HepG2 (cell line): Measurements from ENCODE around the gene ASTE1. TPM values are rescaled to one million over a fixed set of nuclear protein-coding genes. Genes with fewer than 3 reads are reported as not detected.

Experiments
- ATAC-seq: fragments of 200-7000 bp; cut with Tn5 transposase; 3 replicates; pipeline ENCODE4 v1.9.1; 2020; ENCODE audit warnings: mild to moderate bottlenecking, moderate library complexity
- BruUV-seq: library from RNA; stranded (reverse); fragments of 400-500 nt; replicated peaks from 2 replicates; lab custom pipeline; 2021; lab: Mats Ljungman, UMichigan
- CTCF ChIA-PET: fragments of 300-600 bp; formaldehyde crosslinking; extraction: SDS; loops from one replicate; lab custom pipeline; 2021; ENCODE audit warnings: low total read pairs, inconsistent platforms, low intra/inter-chr PET ratio; lab: Yijun Ruan, JAX
- POLR2A ChIA-PET: fragments of 350-600 bp; sonication (Branson Sonifier 250); formaldehyde crosslinking; loops from one replicate; lab custom pipeline; 2020; ENCODE audit warnings: antibody characterized with exemption, inconsistent platforms; lab: Yijun Ruan, JAX
- DNase-seq: peaks from one replicate; pipeline ENCODE4 v3.0.0-alpha.2; 2015; ENCODE audit warnings: low spot score
- FAIRE-seq: peaks from 3 replicates; lab custom pipeline; 2011; peaks lifted over from hg19 to GRCh38; lab: Jason Lieb, UNC
- H2AFZ ChIP-seq: one replicate; pipeline ENCODE4 v1.6.1; 2011; ENCODE audit warnings: low read length, inconsistent platforms
- H3K27ac ChIP-seq: fragments of 300-600 bp; 3 replicates; pipeline ENCODE4 v1.8.0; 2011; ENCODE audit warnings: mixed run types, mild to moderate bottlenecking, mixed read lengths, low read length, inconsistent platforms; ENCODE audit not compliant: insufficient read depth; ENCODE audit errors: extremely low read length
- H3K27me3 ChIP-seq, 2 experiments: fragments of 200-600 bp in 1 of 2; 2 replicates in 1 of 2; 3 replicates in 1 of 2; pipeline versions ENCODE4 v1.6.0 to v1.8.0; 2011; ENCODE audit warnings: low read length in 2 of 2, mild to moderate bottlenecking in 2 of 2, moderate library complexity in 2 of 2, inconsistent platforms in 1 of 2; ENCODE audit not compliant: insufficient read depth in 2 of 2, control insufficient read depth in 1 of 2
- H3K36me3 ChIP-seq, 2 experiments: fragments of 200-600 bp in 1 of 2; replicated peaks in 1 of 2; 2 replicates in 1 of 2; 3 replicates in 1 of 2; pipeline versions ENCODE4 v1.5.1 to v1.8.0; 2011; ENCODE audit warnings: low read length in 2 of 2, inconsistent platforms in 1 of 2; ENCODE audit not compliant: insufficient read depth in 2 of 2, control insufficient read depth in 1 of 2
- H3K4me1 ChIP-seq: 2 replicates; pipeline ENCODE4 v1.5.1; 2012; ENCODE audit warnings: low read length, inconsistent platforms; ENCODE audit not compliant: insufficient read depth
- H3K4me2 ChIP-seq: 2 replicates; pipeline ENCODE4 v1.6.0; 2011; ENCODE audit warnings: low read depth, low read length, inconsistent platforms
- H3K4me3 ChIP-seq, 3 experiments: fragments of 200-600 bp in 1 of 3; sonication (generic), shearing (Covaris generic) in 1 of 3; replicated peaks in 1 of 3; 2 replicates each; pipeline ENCODE4 v1.5.1; 2011 to 2016; ENCODE audit warnings: low read length in 3 of 3, inconsistent platforms in 2 of 3, low read depth in 2 of 3, mild to moderate bottlenecking in 2 of 3, control low read depth in 1 of 3, mixed read lengths in 1 of 3; ENCODE audit not compliant: insufficient read depth in 1 of 3
- H3K79me2 ChIP-seq: one replicate; pipeline ENCODE4 v1.6.1; 2011; ENCODE audit warnings: low read length, inconsistent platforms; ENCODE audit not compliant: insufficient read depth
- H3K9ac ChIP-seq: 2 replicates; pipeline ENCODE4 v1.6.0; 2011; ENCODE audit warnings: mild to moderate bottlenecking, low read depth, low read length, inconsistent platforms; ENCODE audit not compliant: insufficient read depth
- H3K9me3 ChIP-seq: 2 replicates; pipeline ENCODE4 v1.5.1; 2012; ENCODE audit warnings: mild to moderate bottlenecking, low read length
- H4K20me1 ChIP-seq: 2 replicates; pipeline ENCODE4 v1.6.0; 2011; ENCODE audit warnings: inconsistent platforms, mild to moderate bottlenecking, low read length, moderate library complexity; ENCODE audit not compliant: insufficient read depth
- CHCHD3 ChIP-seq: sonication (generic); formaldehyde crosslinking; IDR thresholded peaks from 2 replicates; pipeline ENCODE4 v1.8.0; 2022; ENCODE audit warnings: mild to moderate bottlenecking, missing genetic modification reagents, moderate library complexity
- KDM2A ChIP-seq: sonication (generic); formaldehyde crosslinking; IDR thresholded peaks from 2 replicates; pipeline ENCODE4 v1.4.0; 2020; ENCODE audit warnings: low read depth, missing genetic modification reagents, borderline replicate concordance
- NR2C2 ChIP-seq: sonication (generic); formaldehyde crosslinking; IDR thresholded peaks from 2 replicates; pipeline ENCODE4 v1.4.0; 2020; ENCODE audit warnings: missing genetic modification reagents, mild to moderate bottlenecking, moderate library complexity, borderline replicate concordance
- PHF20 ChIP-seq: sonication (generic); formaldehyde crosslinking; IDR thresholded peaks from 2 replicates; pipeline ENCODE4 v1.5.0; 2020; ENCODE audit warnings: mild to moderate bottlenecking, missing genetic modification reagents
- PHF21A ChIP-seq: sonication (generic); formaldehyde crosslinking; IDR thresholded peaks from 2 replicates; pipeline ENCODE4 v1.5.0; 2020; ENCODE audit warnings: mild to moderate bottlenecking, missing genetic modification reagents
- ZC3H4 ChIP-seq: sonication (generic); formaldehyde crosslinking; IDR thresholded peaks from 2 replicates; pipeline ENCODE4 v1.4.0; 2020; ENCODE audit warnings: missing genetic modification reagents, borderline replicate concordance
- ZNF451 ChIP-seq: sonication (generic); formaldehyde crosslinking; IDR thresholded peaks from 2 replicates; pipeline ENCODE4 v1.5.0; 2020; ENCODE audit warnings: mild to moderate bottlenecking, missing genetic modification reagents
- ZNF629 ChIP-seq: sonication (generic); formaldehyde crosslinking; conservative IDR thresholded peaks from 2 replicates; pipeline ENCODE4 v1.5.0; 2020; ENCODE audit warnings: missing genetic modification reagents
- WGBS: methylation state at CpG from one replicate; pipeline ENCODE4 v1.1.6; 2017; ENCODE audit warnings: low lambda C conversion rate; 5-methylcytosine and 5-hydroxymethylcytosine counted together
- in situ Hi-C: cut with HindIII; loops from 2 replicates; pipeline ENCODE4 v1.10.0; 2017; ENCODE audit warnings: low pct_unique_long_range_greater_than_20kb; ENCODE audit not compliant: extremely low pct_ligation_motif_present
- intact Hi-C: fragments of 100-400 bp; cut with micrococcal nuclease; formaldehyde crosslinking; loops from one replicate; pipeline ENCODE4 v1.10.0; 2022; ENCODE audit not compliant: unreplicated experiment
- polyA plus RNA-seq, 8 experiments: library from polyadenylated mRNA; depleted of rRNA in 3 of 8; stranded (reverse) in 7 of 8; unstranded in 1 of 8; fragments of >200 nt; fragmentation: Illumina TruSeq in 4 of 8; extraction: Trizol in 4 of 8; gene quantifications; 2 replicates each; pipeline versions ENCODE4 v1.2.1 to v1.2.3, GENCODE V29; 2011 to 2016; ENCODE audit warnings: low read depth in 4 of 8, missing spikeins in 1 of 8, mixed read lengths in 1 of 8; ENCODE audit not compliant: insufficient read depth in 1 of 8
- total RNA-seq, 5 experiments: library from RNA; depleted of rRNA; stranded (reverse); fragments of >200 nt; fragmentation: Illumina TruSeq; extraction: Trizol; gene quantifications; 2 replicates each; pipeline ENCODE4 v1.2.3, GENCODE V29; 2016; ENCODE audit warnings: low read depth in 1 of 5
- TF ChIP-seq, protein P1 (sequence below): sonication (generic); formaldehyde crosslinking; conservative IDR thresholded peaks from 2 replicates; pipeline ENCODE4 v1.4.0; 2020; ENCODE audit warnings: missing genetic modification reagents
- TF ChIP-seq, protein P2 (sequence below): sonication (generic); formaldehyde crosslinking; IDR thresholded peaks from 2 replicates; pipeline ENCODE4 v1.9.0; 2021; ENCODE audit warnings: missing genetic modification reagents, mild to moderate bottlenecking, borderline replicate concordance
- TF ChIP-seq, protein P3 (sequence below): conservative IDR thresholded peaks from 2 replicates; pipeline ENCODE4 v1.6.1; 2018; ENCODE audit warnings: missing genetic modification reagents

ASTE1 gene
- total and polyA plus RNA-seq, 2 of the 13 experiments (the other 11 are each of a cell fraction or from before 2014, with no cell fraction given), result 4.0 to 7.9 TPM

DNA sequence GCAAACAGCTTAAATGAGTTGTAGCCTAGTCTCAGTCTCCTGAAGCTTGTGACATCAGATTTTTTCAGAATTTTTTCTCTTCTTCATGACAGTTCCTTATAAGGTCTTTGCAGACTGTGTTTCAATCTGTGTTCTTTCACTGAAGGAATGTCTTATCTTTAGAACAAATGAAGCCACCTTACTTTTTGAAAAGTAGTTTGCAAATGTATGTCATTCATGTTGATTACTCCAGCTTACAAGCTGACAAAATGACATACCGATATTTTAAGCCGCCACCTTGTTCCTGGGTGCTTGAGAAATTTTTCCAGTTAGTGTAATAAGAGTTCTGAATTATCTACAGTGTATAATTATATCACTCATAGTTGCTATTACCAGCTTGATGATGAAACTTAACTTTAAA lies 57.0 kb downstream of the ASTE1 start:
- TF ChIP-seq KDM2A (CRISPR knock-in tag), result no peak
- no peak for TF ChIP-seq NR2C2 (CRISPR knock-in tag)
- TF ChIP-seq CHCHD3 (CRISPR knock-in tag), result no peak
- no peak for TF ChIP-seq PHF20 (CRISPR knock-in tag)
- TF ChIP-seq ZC3H4 (CRISPR knock-in tag), result no peak
- TF ChIP-seq, all 625 proteins: peak for 0
- POLR2A ChIA-PET, result no interaction called here
- ATAC-seq, result no peak
- no TSS peak for BruUV-seq
- Histone ChIP-seq H3K4me2 (no peak overlapping the region), H3K9me3 (no peaks in the 10 kb centered on the region), H3K9ac (no peak overlapping the region), H3K79me2 (no peaks in the 10 kb centered on the region), H3K27ac (no peak overlapping the region), H3K27me3 (no peaks in the 10 kb centered on the region), H3K4me3 (no peak overlapping the region), H3K36me3 (peaks cover 1 to 3% of the 10 kb centered on the region in 2 experiments; a peak in 4 of 5 replicates), H3K4me1 (no peaks in the 10 kb centered on the region), H4K20me1 (no peaks in the 10 kb centered on the region), H2AFZ (no peak overlapping the region)
- intact Hi-C loops, result no loop called here
- DNase-seq, result no peak
- 98% methylated on average over 2 of the region's 2 CpGs for WGBS
- in situ Hi-C loops, result no loop called here
- CTCF ChIA-PET, result no interaction called here
- FAIRE-seq, result no peak

DNA sequence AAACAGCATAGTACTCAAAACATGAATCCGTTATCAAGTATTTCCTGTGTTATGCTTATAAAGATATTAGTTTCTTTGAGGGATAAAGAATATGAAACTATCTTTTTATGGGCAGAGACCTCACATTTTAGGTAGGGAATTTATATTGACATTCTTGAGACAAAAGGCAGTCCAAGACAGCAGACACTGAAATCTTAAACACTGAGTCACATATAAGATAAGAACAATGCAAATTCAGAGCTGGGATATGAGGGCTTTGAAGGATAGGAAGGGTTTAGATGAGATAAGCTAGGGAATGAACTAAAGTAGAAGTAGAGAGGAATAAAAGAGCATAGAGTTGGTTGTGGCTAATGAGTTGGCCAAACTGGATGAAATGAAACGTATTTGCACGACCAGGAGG lies 58.4 kb downstream of the ASTE1 start:
- no peak for FAIRE-seq
- ChIA-PET POLR2A (no interaction called here), CTCF (no interaction called here)
- Histone ChIP-seq H3K79me2 (no peaks in the 10 kb centered on the region), H2AFZ (no peak overlapping the region), H3K4me1 (no peaks in the 10 kb centered on the region), H3K9me3 (no peaks in the 10 kb centered on the region), H3K4me3 (no peak overlapping the region), H4K20me1 (no peaks in the 10 kb centered on the region), H3K27me3 (no peaks in the 10 kb centered on the region), H3K9ac (no peak overlapping the region), H3K36me3 (peaks cover 1 to 3% of the 10 kb centered on the region in 2 experiments; a peak in 4 of 5 replicates), H3K27ac (no peak overlapping the region), H3K4me2 (no peak overlapping the region)
- no peak for ATAC-seq
- intact Hi-C loops (no loop called here), in situ Hi-C loops (no loop called here)
- BruUV-seq, result no TSS peak
- 100% methylated on average over 3 of the region's 3 CpGs for WGBS
- no peak for DNase-seq
- no peak for TF ChIP-seq ZNF451
- TF ChIP-seq PHF21A (CRISPR knock-in tag), result no peak
- TF ChIP-seq, protein P1, sequence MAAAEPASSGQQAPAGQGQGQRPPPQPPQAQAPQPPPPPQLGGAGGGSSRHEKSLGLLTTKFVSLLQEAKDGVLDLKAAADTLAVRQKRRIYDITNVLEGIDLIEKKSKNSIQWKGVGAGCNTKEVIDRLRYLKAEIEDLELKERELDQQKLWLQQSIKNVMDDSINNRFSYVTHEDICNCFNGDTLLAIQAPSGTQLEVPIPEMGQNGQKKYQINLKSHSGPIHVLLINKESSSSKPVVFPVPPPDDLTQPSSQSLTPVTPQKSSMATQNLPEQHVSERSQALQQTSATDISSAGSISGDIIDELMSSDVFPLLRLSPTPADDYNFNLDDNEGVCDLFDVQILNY (CRISPR knock-in tag), result no peak
- no peak for TF ChIP-seq ZNF629 (CRISPR knock-in tag)
- TF ChIP-seq, protein P2, sequence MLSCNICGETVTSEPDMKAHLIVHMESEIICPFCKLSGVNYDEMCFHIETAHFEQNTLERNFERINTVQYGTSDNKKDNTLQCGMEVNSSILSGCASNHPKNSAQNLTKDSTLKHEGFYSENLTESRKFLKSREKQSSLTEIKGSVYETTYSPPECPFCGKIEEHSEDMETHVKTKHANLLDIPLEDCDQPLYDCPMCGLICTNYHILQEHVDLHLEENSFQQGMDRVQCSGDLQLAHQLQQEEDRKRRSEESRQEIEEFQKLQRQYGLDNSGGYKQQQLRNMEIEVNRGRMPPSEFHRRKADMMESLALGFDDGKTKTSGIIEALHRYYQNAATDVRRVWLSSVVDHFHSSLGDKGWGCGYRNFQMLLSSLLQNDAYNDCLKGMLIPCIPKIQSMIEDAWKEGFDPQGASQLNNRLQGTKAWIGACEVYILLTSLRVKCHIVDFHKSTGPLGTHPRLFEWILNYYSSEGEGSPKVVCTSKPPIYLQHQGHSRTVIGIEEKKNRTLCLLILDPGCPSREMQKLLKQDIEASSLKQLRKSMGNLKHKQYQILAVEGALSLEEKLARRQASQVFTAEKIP, result no peak
- TF ChIP-seq, protein P3, sequence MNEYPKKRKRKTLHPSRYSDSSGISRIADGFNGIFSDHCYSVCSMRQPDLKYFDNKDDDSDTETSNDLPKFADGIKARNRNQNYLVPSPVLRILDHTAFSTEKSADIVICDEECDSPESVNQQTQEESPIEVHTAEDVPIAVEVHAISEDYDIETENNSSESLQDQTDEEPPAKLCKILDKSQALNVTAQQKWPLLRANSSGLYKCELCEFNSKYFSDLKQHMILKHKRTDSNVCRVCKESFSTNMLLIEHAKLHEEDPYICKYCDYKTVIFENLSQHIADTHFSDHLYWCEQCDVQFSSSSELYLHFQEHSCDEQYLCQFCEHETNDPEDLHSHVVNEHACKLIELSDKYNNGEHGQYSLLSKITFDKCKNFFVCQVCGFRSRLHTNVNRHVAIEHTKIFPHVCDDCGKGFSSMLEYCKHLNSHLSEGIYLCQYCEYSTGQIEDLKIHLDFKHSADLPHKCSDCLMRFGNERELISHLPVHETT (CRISPR knock-in tag), result no peak
